GM18507 (cell line): ENCODE data around the gene ITGAX.

Experiments used
- DNase-seq: peaks from one replicate; pipeline ENCODE4 v3.0.0; 2011; ENCODE audit warnings: low read depth; ENCODE audit not compliant: insufficient read length; ENCODE audit errors: extremely low spot score
- FAIRE-seq: peaks from 2 replicates; lab custom pipeline; 2011; peaks lifted over from hg19 to GRCh38; lab: Jason Lieb, UNC

ITGAX gene

GRCh38 chr16:31367853-31368252 is 12.9 kb downstream of the ITGAX start:
- FAIRE-seq (no peak), DNase-seq (no peak)

- DNase-seq = no peak
- FAIRE-seq = no peak
These were observed 16.0 kb downstream of the ITGAX start for GRCh38 chr16:31371008-31371407.

- DNase-seq (no peak), FAIRE-seq (no peak)
These were observed 16.9 kb downstream of the ITGAX start for GRCh38 chr16:31371619-31372484.

GRCh38 chr16:31373235-31373634 is 18.3 kb downstream of the ITGAX start:
- DNase-seq = no peak
- FAIRE-seq = no peak

- DNase-seq = no peak
- no peak for FAIRE-seq
These were observed 20.3 kb downstream of the ITGAX start for GRCh38 chr16:31375231-31375630.

GRCh38 chr16:31376705-31377104 is 21.7 kb downstream of the ITGAX start:
- no peak for FAIRE-seq

GRCh38 chr16:31377210-31377903 is 22.4 kb downstream of the ITGAX start:
- DNase-seq (no peak), FAIRE-seq (no peak)

More at GRCh38 chr16:31376705-31377104, 21.7 kb downstream of the ITGAX start:
- no peak for DNase-seq

- no peak for DNase-seq
- no peak for FAIRE-seq
These were observed 25.2 kb downstream of the ITGAX start for GRCh38 chr16:31380201-31380600.

- peak; percentile 71 for FAIRE-seq
- peak; percentile 55 for DNase-seq
These were observed 27.6 kb downstream of the ITGAX start for GRCh38 chr16:31382485-31383161.

- FAIRE-seq = no peak
- no peak for DNase-seq
These were observed 30.7 kb downstream of the ITGAX start for GRCh38 chr16:31385680-31386079.

- no peak for FAIRE-seq
- no peak for DNase-seq
These were observed 31.4 kb downstream of the ITGAX start for GRCh38 chr16:31386157-31386984.

GRCh38 chr16:31388535-31388934 is 33.6 kb downstream of the ITGAX start:
- FAIRE-seq (no peak), DNase-seq (no peak)

- DNase-seq (no peak), FAIRE-seq (no peak)
These were observed 35.6 kb downstream of the ITGAX start for GRCh38 chr16:31390504-31391041.

GRCh38 chr16:31393056-31393455 is 38.1 kb downstream of the ITGAX start, which contains the start of gene ITGAD:
TSS of gene ITGAD (plus strand) at chr16:31393335. CDS start at chr16:31393361, 26 bp downstream.
- no peak for DNase-seq
- FAIRE-seq = no peak

GRCh38 chr16:31395647-31396046 is 40.7 kb downstream of the ITGAX start:
- no peak for DNase-seq
- FAIRE-seq = no peak

GRCh38 chr16:31397096-31397660 is 42.2 kb downstream of the ITGAX start:
- FAIRE-seq (no peak), DNase-seq (no peak)

- FAIRE-seq (no peak), DNase-seq (no peak)
These were observed 42.7 kb downstream of the ITGAX start for GRCh38 chr16:31397701-31398100.

- no peak for FAIRE-seq
- DNase-seq = no peak
These were observed 45.2 kb downstream of the ITGAX start for GRCh38 chr16:31400191-31400590.

GRCh38 chr16:31401436-31401835 is 46.5 kb downstream of the ITGAX start:
- FAIRE-seq = no peak
- no peak for DNase-seq
